Parathyroid adenoma (tissue), 2 donors: ENCODE data around the gene HSPB7.

ENCODE experiments used
- H2AFZ ChIP-seq: fragments of 300-600 bp; sonication (generic); one replicate; pipeline ENCODE4 v1.7.0; 2017; ENCODE audit warnings: antibody characterized with exemption, mild to moderate bottlenecking
- H3K27ac ChIP-seq: fragments of 300-600 bp; sonication (generic); one replicate; pipeline ENCODE4 v1.7.0; 2017
- H3K27me3 ChIP-seq: fragments of 300-600 bp; sonication (generic); one replicate; pipeline ENCODE4 v1.7.0; 2017; ENCODE audit warnings: low read length; ENCODE audit not compliant: control insufficient read depth, insufficient read depth
- H3K36me3 ChIP-seq: fragments of 300-600 bp; sonication (generic); one replicate; pipeline ENCODE4 v1.7.0; 2017; ENCODE audit warnings: low read length; ENCODE audit not compliant: control insufficient read depth, insufficient read depth
- H3K4me1 ChIP-seq: fragments of 300-600 bp; sonication (generic); one replicate; pipeline ENCODE4 v1.7.0; 2017; ENCODE audit warnings: control low read depth
- H3K4me2 ChIP-seq: fragments of 300-600 bp; sonication (generic); one replicate; pipeline ENCODE4 v1.7.0; 2017; ENCODE audit warnings: low read length
- H3K4me3 ChIP-seq: fragments of 300-600 bp; sonication (generic); one replicate; pipeline ENCODE4 v1.7.0; 2017; ENCODE audit warnings: low read depth, low read length
- H3K79me2 ChIP-seq: fragments of 300-600 bp; sonication (generic); one replicate; pipeline ENCODE4 v1.7.0; 2017; ENCODE audit warnings: control low read depth
- H3K9ac ChIP-seq: fragments of 300-600 bp; sonication (generic); one replicate; pipeline ENCODE4 v1.7.0; 2017; ENCODE audit warnings: mild to moderate bottlenecking
- H3K9me3 ChIP-seq: fragments of 300-600 bp; sonication (generic); one replicate; pipeline ENCODE4 v1.7.0; 2017; ENCODE audit warnings: low read length; ENCODE audit not compliant: control insufficient read depth
- CTCF ChIP-seq: fragments of 300-600 bp; sonication (generic); IDR thresholded peaks from one replicate; pipeline ENCODE4 v1.7.0; 2017; ENCODE audit warnings: antibody characterized with exemption, mild to moderate bottlenecking
- donor health status: primary hyperparathyroidism.

The HSPB7 gene

GRCh38 chr1:15966956-15967344 is 50.9 kb downstream of the HSPB7 start:
- H3K27ac ChIP-seq: no peak overlapping the region
- no peak overlapping the region for H3K9ac ChIP-seq
- H3K79me2 ChIP-seq: peaks cover 16% of the 10 kb centered on the region
- no peaks in the 10 kb centered on the region for H3K36me3 ChIP-seq
- H3K4me1 ChIP-seq: no peaks in the 10 kb centered on the region
- H3K4me2 ChIP-seq: no peak overlapping the region
- TF ChIP-seq CTCF: no peak
- no peak overlapping the region for H2AFZ ChIP-seq
- no peaks in the 10 kb centered on the region for H3K9me3 ChIP-seq
- H3K27me3 ChIP-seq: no peaks in the 10 kb centered on the region
- no peak overlapping the region for H3K4me3 ChIP-seq

GRCh38 chr1:15966081-15966955 is 51.5 kb downstream of the HSPB7 start:
- Histone ChIP-seq H3K36me3 (no peaks in the 10 kb centered on the region), H2AFZ (no peak overlapping the region), H3K27ac (peak overlapping the region; percentile 32), H3K9me3 (no peaks in the 10 kb centered on the region), H3K4me2 (no peak overlapping the region), H3K4me3 (no peak overlapping the region), H3K4me1 (no peaks in the 10 kb centered on the region), H3K27me3 (no peaks in the 10 kb centered on the region), H3K9ac (no peak overlapping the region), H3K79me2 (peaks cover 20% of the 10 kb centered on the region)
- TF ChIP-seq CTCF: no peak

- no peaks in the 10 kb centered on the region for H3K4me1 ChIP-seq
- H3K27me3 ChIP-seq: no peaks in the 10 kb centered on the region
- no peak overlapping the region for H3K9ac ChIP-seq
- H3K79me2 ChIP-seq: peaks cover 25% of the 10 kb centered on the region
- H3K27ac ChIP-seq: no peak overlapping the region
- H3K4me3 ChIP-seq: no peak overlapping the region
- TF ChIP-seq CTCF: no peak
- no peaks in the 10 kb centered on the region for H3K36me3 ChIP-seq
- H3K4me2 ChIP-seq: no peak overlapping the region
- no peaks in the 10 kb centered on the region for H3K9me3 ChIP-seq
- H2AFZ ChIP-seq: no peak overlapping the region
Measured at GRCh38 chr1:15965228-15965767, 52.5 kb downstream of the HSPB7 start.
